ES-I3 (cell line): Measurements from ENCODE around the gene CFAP119.

Experiments
- H3K36me3 ChIP-seq: 2 replicates; pipeline ENCODE4 v1.6.1; 2013; ENCODE audit warnings: mild to moderate bottlenecking, low read length, control low read depth, moderate library complexity; ENCODE audit not compliant: insufficient read depth
- H3K4me1 ChIP-seq: 2 replicates; pipeline ENCODE4 v1.6.1; 2013; ENCODE audit warnings: mild to moderate bottlenecking, control low read depth, low read length; ENCODE audit not compliant: insufficient read depth
- H3K9ac ChIP-seq: 2 replicates; pipeline ENCODE4 v1.6.1; 2013; ENCODE audit warnings: low read depth, mild to moderate bottlenecking, low read length, moderate library complexity
- H3K9me3 ChIP-seq: 2 replicates; pipeline ENCODE4 v1.6.1; 2013; ENCODE audit warnings: mild to moderate bottlenecking, low read length, moderate library complexity; ENCODE audit not compliant: control insufficient read depth, insufficient read depth

Gene CFAP119

GRCh38 chr16:30774367-30775130 lies 12.7 kb upstream of the CFAP119 start:
- Histone ChIP-seq H3K36me3 (peaks cover 6% of the 10 kb centered on the region), H3K9ac (peak overlapping the region; percentile 98; the same call in 1 of the 2 replicates), H3K4me1 (peaks cover 4% of the 10 kb centered on the region; the same call in 1 of the 2 replicates), H3K9me3 (no peaks in the 10 kb centered on the region)

GRCh38 chr16:30773826-30774225 lies 12.0 kb upstream of the CFAP119 start:
- H3K4me1 ChIP-seq: peaks cover 4% of the 10 kb centered on the region; the same call in 1 of the 2 replicates
- no peak overlapping the region for H3K9ac ChIP-seq
- no peaks in the 10 kb centered on the region for H3K9me3 ChIP-seq
- peaks cover 11% of the 10 kb centered on the region for H3K36me3 ChIP-seq

GRCh38 chr16:30771726-30772125 lies 9.9 kb upstream of the CFAP119 start:
- Histone ChIP-seq H3K9ac (no peak overlapping the region), H3K4me1 (no peaks in the 10 kb centered on the region; the same call in 1 of the 2 replicates), H3K36me3 (peaks cover 20% of the 10 kb centered on the region), H3K9me3 (no peaks in the 10 kb centered on the region)

GRCh38 chr16:30769379-30770089 lies 7.7 kb upstream of the CFAP119 start:
- no peaks in the 10 kb centered on the region for H3K4me1 ChIP-seq
- peaks cover 31% of the 10 kb centered on the region for H3K36me3 ChIP-seq
- no peaks in the 10 kb centered on the region for H3K9me3 ChIP-seq

DNA sequence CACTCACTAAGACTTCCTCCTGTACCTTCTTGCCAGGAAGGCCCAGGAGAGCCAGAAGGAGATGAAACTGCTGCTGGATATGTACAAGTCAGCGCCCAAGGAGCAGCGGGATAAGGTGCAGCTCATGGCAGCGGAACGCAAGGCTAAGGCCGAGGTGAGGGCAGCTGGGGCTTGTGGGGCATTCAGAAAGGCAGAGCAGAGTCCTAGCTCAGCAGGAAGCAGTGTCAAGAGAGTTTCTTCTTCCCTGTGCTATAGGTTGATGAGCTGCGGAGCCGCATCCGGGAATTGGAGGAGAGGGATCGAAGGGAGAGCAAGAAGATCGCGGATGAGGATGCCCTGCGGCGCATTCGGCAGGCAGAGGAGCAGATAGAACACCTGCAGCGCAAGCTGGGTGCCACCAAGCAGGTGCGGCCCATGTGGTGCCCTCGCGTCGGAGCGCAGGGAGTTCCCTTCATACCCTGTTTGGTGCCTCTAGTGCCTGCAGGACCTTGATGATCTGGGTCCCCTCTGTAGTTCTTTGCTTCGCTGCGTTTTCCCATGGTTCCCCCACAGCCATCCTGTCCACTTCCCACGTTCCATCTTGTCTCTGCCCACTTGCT lies 6.8 kb upstream of the CFAP119 start:
- Histone ChIP-seq H3K9ac (no peak overlapping the region), H3K36me3 (peaks cover 38% of the 10 kb centered on the region), H3K9me3 (no peaks in the 10 kb centered on the region), H3K4me1 (no peaks in the 10 kb centered on the region)

More at GRCh38 chr16:30769379-30770089, 7.7 kb upstream of the CFAP119 start:
- H3K9ac ChIP-seq: no peak overlapping the region

DNA sequence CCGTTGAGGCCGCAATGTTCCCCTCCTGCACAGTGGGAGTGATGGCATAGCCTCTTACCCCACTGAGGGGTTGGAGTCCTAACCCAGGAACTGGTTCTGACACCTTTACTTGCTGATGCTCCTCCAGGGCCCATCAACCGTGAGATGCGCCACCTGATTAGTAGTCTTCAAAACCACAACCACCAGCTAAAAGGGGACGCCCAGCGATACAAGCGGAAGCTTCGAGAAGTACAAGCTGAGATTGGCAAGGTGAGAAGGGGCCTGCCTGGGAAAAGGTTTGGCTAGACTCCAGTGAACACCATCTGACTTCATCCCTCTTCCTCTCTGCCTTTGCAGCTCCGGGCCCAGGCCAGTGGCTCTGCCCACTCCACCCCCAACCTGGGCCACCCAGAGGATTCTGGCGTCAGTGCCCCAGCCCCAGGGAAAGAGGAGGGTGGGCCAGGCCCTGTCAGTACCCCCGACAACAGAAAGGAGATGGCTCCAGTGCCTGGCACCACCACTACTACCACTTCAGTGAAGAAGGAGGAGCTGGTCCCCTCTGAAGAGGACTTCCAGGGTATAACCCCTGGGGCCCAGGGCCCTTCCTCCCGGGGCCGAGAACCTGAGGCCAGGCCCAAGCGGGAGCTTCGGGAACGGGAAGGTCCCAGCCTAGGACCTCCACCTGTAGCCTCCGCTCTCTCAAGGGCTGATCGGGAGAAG lies 6.1 kb upstream of the CFAP119 start:
- Histone ChIP-seq H3K9ac (no peak overlapping the region), H3K9me3 (no peaks in the 10 kb centered on the region), H3K4me1 (peaks cover 5% of the 10 kb centered on the region; the same call in 1 of the 2 replicates), H3K36me3 (peaks cover 41% of the 10 kb centered on the region)

GRCh38 chr16:30766933-30767284 lies 5.0 kb upstream of the CFAP119 start:
- H3K9ac ChIP-seq: no peak overlapping the region
- H3K9me3 ChIP-seq: no peaks in the 10 kb centered on the region
- H3K4me1 ChIP-seq: peaks cover 8% of the 10 kb centered on the region; the same call in 1 of the 2 replicates
- H3K36me3 ChIP-seq: peaks cover 37% of the 10 kb centered on the region

DNA sequence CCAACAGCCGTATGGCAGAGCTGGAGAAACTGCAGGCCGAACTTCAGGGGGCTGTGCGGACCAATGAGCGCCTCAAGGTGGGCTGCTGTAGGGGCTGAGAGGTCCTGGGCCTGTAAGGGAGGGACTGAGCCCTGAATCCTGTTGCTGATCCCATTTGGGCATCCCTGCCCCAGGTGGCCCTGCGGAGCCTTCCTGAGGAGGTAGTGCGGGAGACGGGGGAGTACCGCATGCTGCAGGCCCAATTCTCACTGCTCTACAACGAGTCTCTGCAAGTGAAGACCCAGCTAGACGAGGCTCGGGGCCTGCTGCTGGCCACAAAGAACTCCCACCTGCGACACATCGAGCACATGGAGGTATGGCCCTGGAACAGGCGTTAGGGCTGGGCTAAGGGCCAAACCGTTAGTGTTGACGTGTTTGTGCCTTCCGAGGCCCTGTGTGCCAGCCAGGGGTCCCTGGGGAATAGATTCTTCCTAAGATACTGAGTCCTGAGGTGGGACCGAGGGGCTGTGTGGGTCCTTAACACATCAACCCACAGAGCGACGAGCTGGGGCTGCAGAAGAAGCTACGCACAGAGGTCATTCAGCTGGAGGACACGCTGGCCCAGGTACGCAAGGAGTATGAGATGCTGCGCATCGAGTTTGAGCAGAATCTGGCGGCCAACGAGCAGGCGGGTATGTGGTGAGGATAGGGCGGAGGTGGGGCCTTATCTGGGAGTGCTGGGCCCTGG lies 4.5 kb upstream of the CFAP119 start:
- no peak overlapping the region for H3K9ac ChIP-seq
- no peaks in the 10 kb centered on the region for H3K9me3 ChIP-seq
- peaks cover 8% of the 10 kb centered on the region; the same call in 1 of the 2 replicates for H3K4me1 ChIP-seq
- H3K36me3 ChIP-seq: peaks cover 37% of the 10 kb centered on the region

DNA sequence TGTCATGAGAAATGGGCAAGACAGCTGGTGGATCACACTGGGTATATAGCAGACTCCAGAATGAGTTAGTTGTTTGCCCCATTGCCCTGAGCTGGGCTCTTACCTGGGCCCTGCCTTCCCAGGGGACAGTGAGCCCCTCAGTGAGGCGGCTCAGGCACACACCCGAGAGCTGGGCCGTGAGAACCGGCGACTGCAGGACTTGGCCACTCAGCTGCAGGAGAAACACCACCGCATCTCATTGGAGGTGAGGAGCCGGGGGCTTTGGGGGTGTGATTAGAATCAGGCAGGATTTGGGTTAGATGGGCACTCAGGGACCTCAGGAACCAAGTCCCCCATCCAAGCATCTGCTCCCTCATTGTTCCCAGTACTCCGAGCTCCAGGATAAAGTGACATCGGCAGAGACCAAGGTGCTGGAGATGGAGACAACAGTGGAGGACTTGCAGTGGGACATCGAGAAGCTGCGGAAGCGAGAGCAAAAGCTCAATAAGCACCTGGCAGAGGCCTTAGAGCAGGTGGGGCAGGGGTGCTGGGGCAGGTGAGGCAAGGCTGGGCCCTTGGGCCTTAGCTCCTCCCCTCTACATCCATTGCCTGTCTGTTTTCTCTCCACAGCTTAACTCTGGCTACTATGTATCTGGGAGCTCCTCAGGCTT lies 3.1 kb upstream of the CFAP119 start:
- Histone ChIP-seq H3K36me3 (peaks cover 37% of the 10 kb centered on the region), H3K4me1 (peaks cover 8% of the 10 kb centered on the region; the same call in 1 of the 2 replicates), H3K9me3 (no peaks in the 10 kb centered on the region), H3K9ac (no peak overlapping the region)

DNA sequence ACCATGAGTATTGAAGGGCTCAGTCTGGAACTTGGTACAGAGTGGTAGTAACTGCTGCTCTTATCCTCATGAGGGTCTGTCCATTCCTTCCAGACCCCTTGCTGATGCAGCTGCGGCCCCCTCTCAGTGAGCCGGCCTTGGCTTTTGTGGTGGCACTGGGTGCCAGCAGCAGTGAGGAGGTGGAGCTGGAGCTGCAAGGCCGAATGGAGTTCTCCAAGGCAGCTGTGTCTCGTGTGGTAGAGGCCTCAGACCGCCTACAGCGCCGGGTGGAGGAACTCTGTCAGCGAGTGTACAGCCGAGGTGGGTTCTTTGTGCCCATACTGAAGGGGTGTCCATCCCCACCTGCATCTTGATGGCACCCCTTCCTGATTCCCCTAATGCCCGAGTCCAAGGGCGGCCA lies 2.2 kb upstream of the CFAP119 start:
- Histone ChIP-seq H3K36me3 (peaks cover 30% of the 10 kb centered on the region), H3K9me3 (no peaks in the 10 kb centered on the region), H3K9ac (no peak overlapping the region), H3K4me1 (peaks cover 8% of the 10 kb centered on the region; the same call in 1 of the 2 replicates)

DNA sequence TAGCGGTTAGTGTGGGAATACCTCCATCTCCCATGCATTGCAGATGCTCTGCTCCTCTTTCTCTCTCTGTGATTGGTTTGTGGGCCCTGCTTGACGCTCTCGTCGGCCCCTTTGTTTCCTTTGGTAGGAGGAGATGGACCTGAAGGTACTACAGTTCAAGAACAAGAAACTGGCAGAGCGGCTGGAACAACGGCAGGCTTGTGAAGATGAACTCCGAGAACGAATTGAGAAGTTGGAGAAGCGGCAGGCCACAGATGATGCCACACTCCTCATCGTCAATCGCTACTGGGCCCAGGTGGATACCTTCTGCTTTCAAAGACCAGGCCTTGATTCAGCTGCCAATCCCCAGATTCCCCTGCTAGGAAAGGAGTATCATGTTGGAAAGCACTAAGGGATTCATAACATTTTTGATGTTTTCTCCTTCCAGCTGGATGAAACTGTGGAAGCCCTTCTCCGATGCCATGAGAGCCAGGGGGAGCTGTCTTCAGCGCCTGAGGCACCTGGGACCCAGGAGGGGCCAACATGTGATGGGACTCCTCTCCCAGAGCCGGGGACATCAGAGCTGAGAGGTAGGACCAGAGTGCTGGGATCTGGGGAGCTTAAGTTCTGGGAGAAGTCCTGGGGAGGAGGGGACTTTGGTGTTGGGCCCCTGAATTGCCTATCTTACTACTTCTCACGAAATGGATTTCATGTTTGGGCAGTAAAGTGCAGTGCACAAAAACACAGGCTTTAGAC lies 1.3 kb upstream of the CFAP119 start:
- peak overlapping the region; percentile 89 for H3K9ac ChIP-seq
- peaks cover 30% of the 10 kb centered on the region for H3K36me3 ChIP-seq
- H3K9me3 ChIP-seq: no peaks in the 10 kb centered on the region
- peaks cover 8% of the 10 kb centered on the region; the same call in 1 of the 2 replicates for H3K4me1 ChIP-seq

GRCh38 chr16:30761427-30761927 lies 385 bp downstream of the CFAP119 start:
- no peaks in the 10 kb centered on the region for H3K9me3 ChIP-seq
- peaks cover 8% of the 10 kb centered on the region; the same call in 1 of the 2 replicates for H3K4me1 ChIP-seq
- peaks cover 19% of the 10 kb centered on the region; the same call in 1 of the 2 replicates for H3K36me3 ChIP-seq
- peak overlapping the region; percentile 89; the same call in 1 of the 2 replicates for H3K9ac ChIP-seq
